IMR-90 (cell line): ENCODE measurements around the gene NUB1. TPM values are rescaled to one million over a fixed set of nuclear protein-coding genes. Genes with fewer than 3 reads are reported as not detected.

ENCODE experiments used
- ATAC-seq: fragments of 200-7000 bp; cut with Tn5 transposase; 2 replicates; pipeline ENCODE4 v1.9.1; 2020; ENCODE audit warnings: low read depth, mild to moderate bottlenecking, moderate library complexity
- BruUV-seq: library from RNA; stranded (reverse); fragments of 400-500 nt; replicated peaks from 2 replicates; lab custom pipeline; 2021; lab: Mats Ljungman, UMichigan
- CTCF ChIA-PET: fragments of 300-600 bp; formaldehyde crosslinking; extraction: SDS; loops from one replicate; lab custom pipeline; 2021; ENCODE audit warnings: antibody characterized with exemption; lab: Yijun Ruan, JAX
- POLR2A ChIA-PET: fragments of 300-600 bp; sonication (Branson Sonifier 250); formaldehyde crosslinking; loops from one replicate; lab custom pipeline; 2022; ENCODE audit warnings: antibody characterized with exemption; ENCODE audit not compliant: unreplicated experiment; lab: Charles Lee
- DNase-seq: peaks from one replicate; pipeline ENCODE4 v3.0.0; 2013
- H2AFZ ChIP-seq: replicated peaks from 2 replicates; pipeline ENCODE3; 2013; ENCODE audit warnings: low read length, mild to moderate bottlenecking; ENCODE audit not compliant: poor library complexity
- H2AK5ac ChIP-seq: 2 replicates; pipeline ENCODE4 v1.6.1; 2013; ENCODE audit warnings: low read depth, low read length, inconsistent platforms
- H2AK9ac ChIP-seq: replicated peaks from 2 replicates; pipeline ENCODE3; 2013; ENCODE audit warnings: mild to moderate bottlenecking, low read depth, low read length, moderate library complexity; ENCODE audit not compliant: poor library complexity
- H2BK120ac ChIP-seq: 2 replicates; pipeline ENCODE4 v1.6.1; 2013; ENCODE audit warnings: low read depth, low read length, inconsistent platforms
- H2BK15ac ChIP-seq: 3 replicates; pipeline ENCODE4 v1.6.1; 2013; ENCODE audit warnings: low read depth, low read length, inconsistent platforms
- H2BK20ac ChIP-seq: 2 replicates; pipeline ENCODE4 v1.6.1; 2013; ENCODE audit warnings: low read depth, mild to moderate bottlenecking, inconsistent platforms, low read length, moderate library complexity
- H2BK5ac ChIP-seq: 2 replicates; pipeline ENCODE4 v1.6.1; 2013; ENCODE audit warnings: mild to moderate bottlenecking, low read depth, low read length, inconsistent platforms; ENCODE audit not compliant: poor library complexity, severe bottlenecking
- H3K14ac ChIP-seq: replicated peaks from 2 replicates; pipeline ENCODE4 v1.6.1; 2013; ENCODE audit warnings: low read depth, low read length, inconsistent platforms
- H3K18ac ChIP-seq: 2 replicates; pipeline ENCODE4 v1.6.1; 2013; ENCODE audit warnings: low read depth, low read length, control low read depth
- H3K23ac ChIP-seq: 2 replicates; pipeline ENCODE4 v1.6.1; 2013; ENCODE audit warnings: low read depth, low read length, inconsistent platforms
- H3K27ac ChIP-seq: 2 replicates; pipeline ENCODE4 v1.5.1; 2013; ENCODE audit warnings: mild to moderate bottlenecking, control low read depth, low read length; ENCODE audit not compliant: insufficient read depth
- H3K27me3 ChIP-seq: 2 replicates; pipeline ENCODE4 v1.6.1; 2013; ENCODE audit warnings: low read length; ENCODE audit not compliant: control insufficient read depth, insufficient read depth
- H3K36me3 ChIP-seq: 2 replicates; pipeline ENCODE4 v1.6.1; 2013; ENCODE audit warnings: low read length, mixed read lengths; ENCODE audit not compliant: control insufficient read depth, insufficient read depth
- H3K4ac ChIP-seq: 2 replicates; pipeline ENCODE4 v1.6.1; 2013; ENCODE audit warnings: low read depth, low read length, inconsistent platforms
- H3K4me1 ChIP-seq: 2 replicates; pipeline ENCODE4 v1.6.1; 2013; ENCODE audit warnings: low read length, mixed read lengths; ENCODE audit not compliant: control insufficient read depth, insufficient read depth
- H3K4me2 ChIP-seq: 2 replicates; pipeline ENCODE4 v1.6.1; 2013; ENCODE audit warnings: low read depth, mild to moderate bottlenecking, control low read depth, low read length, moderate library complexity
- H3K4me3 ChIP-seq: 2 replicates; pipeline ENCODE4 v1.5.1; 2013; ENCODE audit warnings: low read depth, mild to moderate bottlenecking, control low read depth, low read length, moderate library complexity; ENCODE audit not compliant: insufficient read depth
- H3K56ac ChIP-seq: 2 replicates; pipeline ENCODE4 v1.6.1; 2013; ENCODE audit warnings: low read length, inconsistent platforms; ENCODE audit not compliant: insufficient read depth; ENCODE audit errors: extremely low read depth
- H3K79me1 ChIP-seq, 2 experiments: 2 replicates each; pipeline ENCODE4 v1.6.1; 2013; ENCODE audit warnings: low read length in 2 of 2, inconsistent platforms in 1 of 2, low read depth in 1 of 2
- H3K9ac ChIP-seq: 2 replicates; pipeline ENCODE4 v1.6.1; 2013; ENCODE audit warnings: low read depth, low read length, control low read depth
- H3K9me1 ChIP-seq: 2 replicates; pipeline ENCODE4 v1.6.1; 2013; ENCODE audit warnings: low read length, inconsistent platforms; ENCODE audit not compliant: insufficient read depth
- H3K9me3 ChIP-seq: 2 replicates; pipeline ENCODE4 v1.6.1; 2013; ENCODE audit warnings: low read length; ENCODE audit not compliant: control insufficient read depth, insufficient read depth
- H4K20me1 ChIP-seq: 2 replicates; pipeline ENCODE4 v1.6.1; 2013; ENCODE audit warnings: low read length, inconsistent platforms; ENCODE audit not compliant: insufficient read depth
- H4K5ac ChIP-seq: 2 replicates; pipeline ENCODE4 v1.6.1; 2013; ENCODE audit warnings: mild to moderate bottlenecking, low read depth, low read length, control low read depth
- H4K8ac ChIP-seq, 2 experiments: 2 replicates each; pipeline ENCODE4 v1.6.1; 2013; ENCODE audit warnings: low read depth in 2 of 2, low read length in 2 of 2, control low read depth in 1 of 2, inconsistent platforms in 1 of 2
- H4K91ac ChIP-seq: 2 replicates; pipeline ENCODE4 v1.6.1; 2013; ENCODE audit warnings: low read depth, low read length, inconsistent platforms; ENCODE audit not compliant: insufficient read depth
- BHLHE40 ChIP-seq: fragments of 150-350 bp; IDR thresholded peaks from 2 replicates; pipeline ENCODE4 v1.6.1; 2016; ENCODE audit warnings: mild to moderate bottlenecking, low read depth, low read length
- CEBPB ChIP-seq: IDR thresholded peaks from 2 replicates; pipeline ENCODE4 v1.6.1; 2012; ENCODE audit warnings: low read depth, low read length, improper control_type of control experiment
- CHD1 ChIP-seq: IDR thresholded peaks from 2 replicates; pipeline ENCODE4 v1.6.1; 2012; ENCODE audit warnings: low read depth, low read length, improper control_type of control experiment
- ELK1 ChIP-seq: fragments of 150-350 bp; IDR thresholded peaks from 2 replicates; pipeline ENCODE4 v1.6.1; 2016; ENCODE audit warnings: low read depth, mild to moderate bottlenecking, low read length, moderate library complexity, borderline replicate concordance
- FOS ChIP-seq: fragments of 150-350 bp; IDR thresholded peaks from 2 replicates; pipeline ENCODE4 v1.6.1; 2016; ENCODE audit warnings: low read depth, low read length
- MAZ ChIP-seq: IDR thresholded peaks from 2 replicates; pipeline ENCODE4 v1.6.1; 2012; ENCODE audit warnings: low read depth, mild to moderate bottlenecking, low read length, improper control_type of control experiment, moderate library complexity, borderline replicate concordance
- MXI1 ChIP-seq: IDR thresholded peaks from 2 replicates; pipeline ENCODE4 v1.6.1; 2012; ENCODE audit warnings: low read depth, mild to moderate bottlenecking, low read length, moderate library complexity, borderline replicate concordance
- POLR2A ChIP-seq: IDR thresholded peaks from 2 replicates; pipeline ENCODE4 v1.6.1; 2012; ENCODE audit warnings: mild to moderate bottlenecking, low read depth, low read length
- RAD21 ChIP-seq: IDR thresholded peaks from 2 replicates; pipeline ENCODE4 v1.6.1; 2012; ENCODE audit warnings: low read length, improper control_type of control experiment
- RCOR1 ChIP-seq: IDR thresholded peaks from 2 replicates; pipeline ENCODE4 v1.6.1; 2012; ENCODE audit warnings: mild to moderate bottlenecking, low read length, improper control_type of control experiment; ENCODE audit not compliant: insufficient replicate concordance
- RFX5 ChIP-seq: IDR thresholded peaks from 2 replicates; pipeline ENCODE4 v1.8.0; 2012; ENCODE audit warnings: low read depth, mild to moderate bottlenecking, low read length, moderate library complexity
- USF2 ChIP-seq: fragments of 150-350 bp; IDR thresholded peaks from 2 replicates; pipeline ENCODE4 v1.6.1; 2017; ENCODE audit warnings: mild to moderate bottlenecking, antibody characterized with exemption, low read length, low read depth
- WGBS, 2 experiments: methylation state at CpG; one replicate each; pipeline versions ENCODE4 v1.1.5 to v1.1.7; 2013; ENCODE audit warnings: missing lambda C conversion rate in 2 of 2; ENCODE audit not compliant: insufficient read length in 1 of 2; ENCODE audit errors: extremely low coverage in 2 of 2; 5-methylcytosine and 5-hydroxymethylcytosine counted together
- dilution Hi-C: fragments of 300-500 bp; cut with HindIII; formaldehyde crosslinking; loops from one replicate; pipeline ENCODE4 v1.14.3; 2018; ENCODE audit warnings: low sequenced_read_pairs; ENCODE audit not compliant: unreplicated experiment
- in situ Hi-C: fragments of 300-500 bp; cut with MboI; formaldehyde crosslinking; loops from 3 replicates; pipeline ENCODE4 v1.14.3; 2019; ENCODE audit warnings: low sequenced_read_pairs, inconsistent platforms, mixed read lengths
- intact Hi-C: fragments of 100-400 bp; cut with micrococcal nuclease; formaldehyde crosslinking; loops from 2 replicates; pipeline ENCODE4 v1.10.0; 2022
- polyA plus RNA-seq, 3 experiments: library from polyadenylated mRNA; depleted of rRNA; stranded (reverse); fragments of >200 nt; gene quantifications; 2 replicates each; pipeline ENCODE4 v1.2.3, GENCODE V29; 2012; ENCODE audit warnings: low replicate concordance in 1 of 3
- total RNA-seq: library from RNA; depleted of rRNA; stranded (reverse); fragments of >200 nt; gene quantifications from 2 replicates; pipeline ENCODE4 v1.2.3, GENCODE V29; 2012

Gene NUB1
- total and polyA plus RNA-seq, 2 of the 4 experiments (the other 2 are of a cell fraction), result 20.1 to 29.7 TPM

GRCh38 chr7:151317936-151318335 lies 23.7 kb upstream of the NUB1 start:
- no peak overlapping the region for H2AFZ ChIP-seq
- H2AK5ac ChIP-seq, result no peak overlapping the region
- no peak overlapping the region for H2BK20ac ChIP-seq
- ChIA-PET CTCF (no interaction called here), POLR2A (interaction anchor here (0.6 kb wide), 1 partner anchor 16 kb away, joined by 8 read pairs; no protein-coding TSS in a partner anchor)
- no peak overlapping the region for H2BK120ac ChIP-seq
- peaks cover 16% of the 10 kb centered on the region for H3K27me3 ChIP-seq
- H3K9me1 ChIP-seq, result peaks cover 6% of the 10 kb centered on the region
- H4K5ac ChIP-seq, result no peak overlapping the region
- peaks cover 22% of the 10 kb centered on the region for H3K9me3 ChIP-seq
- peaks cover 4% of the 10 kb centered on the region; the same call in 1 of the 2 replicates for H3K4me1 ChIP-seq
- no peak overlapping the region for H2BK5ac ChIP-seq
- no peaks in the 10 kb centered on the region for H3K79me1 ChIP-seq
- H3K23ac ChIP-seq, result no peak overlapping the region
- H2AK9ac ChIP-seq, result no peak overlapping the region
- no peak overlapping the region for H3K18ac ChIP-seq
- DNase-seq (no peak), ATAC-seq (no peak)
- dilution Hi-C loops, result no loop called here
- H3K4me3 ChIP-seq, result no peak overlapping the region
- no peaks in the 10 kb centered on the region for H4K20me1 ChIP-seq
- TF ChIP-seq CHD1 (no peak), RFX5 (no peak), BHLHE40 (no peak), MXI1 (no peak), POLR2A (no peak), CEBPB (no peak), ELK1 (no peak), USF2 (no peak), RCOR1 (no peak), MAZ (no peak), RAD21 (no peak), FOS (no peak)
- no TSS peak for BruUV-seq
- no peak overlapping the region for H4K91ac ChIP-seq
- in situ Hi-C loops, result loop anchor here (5.0 kb wide), 1 partner anchor 34 kb away; no protein-coding TSS in a partner anchor
- H3K56ac ChIP-seq, result no peak overlapping the region
- intact Hi-C loops, result no loop called here
- no peaks in the 10 kb centered on the region for H3K36me3 ChIP-seq
- H3K9ac ChIP-seq, result no peak overlapping the region
- no CpG with 5 or more reads among the region's 4 CpGs for WGBS, 2 experiments
- H2BK15ac ChIP-seq, result no peak overlapping the region
- H3K4me2 ChIP-seq, result no peak overlapping the region
- no peak overlapping the region for H3K14ac ChIP-seq
- no peak overlapping the region for H3K27ac ChIP-seq
- no peak overlapping the region for H3K4ac ChIP-seq
- no peak overlapping the region for H4K8ac ChIP-seq
